OCI-LY7 (cell line): ENCODE data around the gene STIM1. TPM values are rescaled to one million over a fixed set of nuclear protein-coding genes. Genes with fewer than 3 reads are reported as not detected.
A peak's percentile ranks its signal among the peaks of the same experiment; 100 is the strongest.

ENCODE experiments used
- BruUV-seq: library from RNA; stranded (reverse); fragments of 400-500 nt; replicated peaks from 2 replicates; lab custom pipeline; 2021; lab: Mats Ljungman, UMichigan
- CTCF ChIA-PET: fragments of 300-600 bp; sonication (Branson Sonifier 250); formaldehyde crosslinking; loops from one replicate; lab custom pipeline; 2022; ENCODE audit warnings: antibody characterized with exemption; ENCODE audit not compliant: unreplicated experiment; lab: Charles Lee
- POLR2A ChIA-PET: fragments of 300-600 bp; sonication (Branson Sonifier 250); formaldehyde crosslinking; loops from one replicate; lab custom pipeline; 2022; ENCODE audit warnings: antibody characterized with exemption; lab: Charles Lee
- DNase-seq: peaks from one replicate; pipeline ENCODE4 v3.0.0-alpha.2; 2015; ENCODE audit warnings: low spot score
- H2AFZ ChIP-seq: fragments of 200-600 bp; sonication (generic), shearing (Covaris generic); 2 replicates; pipeline ENCODE4 v1.6.1; 2014; ENCODE audit warnings: mild to moderate bottlenecking, antibody characterized with exemption, low read length, moderate library complexity
- H3K27ac ChIP-seq: fragments of 200-600 bp; sonication (generic); 2 replicates; pipeline ENCODE4 v1.5.1; 2014; ENCODE audit warnings: mixed run types, low read depth, mild to moderate bottlenecking, moderate library complexity, low read length, inconsistent platforms; ENCODE audit not compliant: poor library complexity, severe bottlenecking
- H3K36me3 ChIP-seq: fragments of 200-600 bp; sonication (generic); 2 replicates; pipeline ENCODE4 v1.6.1; 2014; ENCODE audit warnings: mild to moderate bottlenecking, antibody characterized with exemption, low read length, moderate library complexity, mixed read lengths; ENCODE audit not compliant: insufficient read depth
- H3K4me1 ChIP-seq: fragments of 200-600 bp; sonication (generic); 2 replicates; pipeline ENCODE4 v1.5.1; 2014; ENCODE audit warnings: mild to moderate bottlenecking, low read length; ENCODE audit not compliant: insufficient read depth, poor library complexity, severe bottlenecking
- H3K4me2 ChIP-seq: fragments of 200-600 bp; sonication (generic); 2 replicates; pipeline ENCODE4 v1.6.1; 2014; ENCODE audit warnings: mild to moderate bottlenecking, low read length
- H3K4me3 ChIP-seq: fragments of 200-600 bp; sonication (generic); 2 replicates; pipeline ENCODE4 v1.5.1; 2014; ENCODE audit warnings: mild to moderate bottlenecking, low read depth, low read length; ENCODE audit not compliant: poor library complexity, severe bottlenecking
- H3K79me2 ChIP-seq: fragments of 200-600 bp; sonication (generic); 2 replicates; pipeline ENCODE4 v1.6.1; 2016; ENCODE audit warnings: low read depth, mild to moderate bottlenecking, low read length, moderate library complexity, mixed read lengths; ENCODE audit not compliant: insufficient read depth
- H3K9me2 ChIP-seq: fragments of 200-600 bp; sonication (generic); 2 replicates; pipeline ENCODE4 v1.6.1; 2016; ENCODE audit warnings: mild to moderate bottlenecking, low read length, mixed read lengths; ENCODE audit not compliant: insufficient read depth
- H3K9me3 ChIP-seq: fragments of 200-600 bp; sonication (generic); 2 replicates; pipeline ENCODE4 v1.6.1; 2014; ENCODE audit warnings: mild to moderate bottlenecking, mixed run types, low read length, mixed read lengths
- H4K20me1 ChIP-seq: fragments of 200-600 bp; sonication (generic); 2 replicates; pipeline ENCODE4 v1.6.1; 2014; ENCODE audit warnings: mild to moderate bottlenecking, antibody characterized with exemption, low read length, moderate library complexity, mixed read lengths; ENCODE audit not compliant: insufficient read depth
- CTCF ChIP-seq: fragments of 200-600 bp; sonication (generic); conservative IDR thresholded peaks from 2 replicates; pipeline ENCODE4 v1.5.1; 2014; ENCODE audit warnings: mild to moderate bottlenecking, antibody characterized with exemption, low read length, moderate library complexity, mixed read lengths
- EZH2phosphoT487 ChIP-seq: fragments of 200-600 bp; sonication (generic); IDR thresholded peaks from 2 replicates; pipeline ENCODE4 v1.6.1; 2018; ENCODE audit warnings: low read depth, borderline replicate concordance, mild to moderate bottlenecking, mixed run types, antibody characterized with exemption, low read length, moderate library complexity, mixed read lengths
- intact Hi-C: fragments of 100-400 bp; cut with micrococcal nuclease; formaldehyde crosslinking; loops from one replicate; pipeline ENCODE4 v1.10.0; 2022; ENCODE audit not compliant: unreplicated experiment
- total RNA-seq, 2 experiments: library from RNA; depleted of rRNA in 1 of 2; stranded (reverse); fragments of >200 nt in 1 of 2; shearing (Covaris generic) in 1 of 2; gene quantifications; 2 replicates each; pipeline ENCODE4 v1.2.3, GENCODE V29; 2014 to 2022

Gene STIM1
- total RNA-seq, 2 experiments from 2014 or later = 21.0 to 49.1 TPM

GRCh38 chr11:3906166-3906565 lies 50.7 kb downstream of the STIM1 start:
- Histone ChIP-seq H4K20me1 (no peaks in the 10 kb centered on the region; the same call in 1 of the 2 replicates), H3K4me2 (no peak overlapping the region), H3K9me2 (no peaks in the 10 kb centered on the region), H2AFZ (no peak overlapping the region), H3K36me3 (no peaks in the 10 kb centered on the region), H3K79me2 (peaks cover 33% of the 10 kb centered on the region; the same call in 1 of the 2 replicates), H3K4me3 (no peak overlapping the region), H3K4me1 (peaks cover 59% of the 10 kb centered on the region), H3K27ac (no peak overlapping the region), H3K9me3 (no peaks in the 10 kb centered on the region)
- POLR2A ChIA-PET = interaction anchor here (0.6 to 2.1 kb wide), 6 partner anchors 10 to 51 kb away, joined by 3 to 9 read pairs (median 4); partner anchors contain the start of gene STIM1
- TF ChIP-seq CTCF (no peak), EZH2phosphoT487 (no peak)
- CTCF ChIA-PET = no interaction called here
- no TSS peak for BruUV-seq
- intact Hi-C loops = no loop called here
- DNase-seq = no peak

GRCh38 chr11:3907590-3907989 lies 52.1 kb downstream of the STIM1 start:
- Histone ChIP-seq H3K27ac (no peak overlapping the region), H3K9me2 (no peaks in the 10 kb centered on the region), H2AFZ (no peak overlapping the region), H4K20me1 (no peaks in the 10 kb centered on the region; the same call in 1 of the 2 replicates), H3K4me1 (peaks cover 45% of the 10 kb centered on the region), H3K36me3 (no peaks in the 10 kb centered on the region), H3K4me2 (peak overlapping the region; percentile 23; the same call in 1 of the 2 replicates), H3K9me3 (no peaks in the 10 kb centered on the region), H3K79me2 (peaks cover 20% of the 10 kb centered on the region; the same call in 1 of the 2 replicates), H3K4me3 (no peak overlapping the region)
- ChIA-PET CTCF (no interaction called here), POLR2A (interaction anchor here (1.1 to 1.4 kb wide), 2 partner anchors 17 to 49 kb away, joined by 3 to 4 read pairs; no protein-coding TSS in a partner anchor)
- TF ChIP-seq CTCF (no peak), EZH2phosphoT487 (no peak)
- peak; percentile 35 for DNase-seq
- intact Hi-C loops = no loop called here
- no TSS peak for BruUV-seq

GRCh38 chr11:3909901-3910300 lies 54.4 kb downstream of the STIM1 start:
- H3K9me3 ChIP-seq = no peaks in the 10 kb centered on the region
- intact Hi-C loops = no loop called here
- peaks cover 22% of the 10 kb centered on the region for H3K4me1 ChIP-seq
- no peak overlapping the region for H3K4me2 ChIP-seq
- H3K9me2 ChIP-seq = no peaks in the 10 kb centered on the region
- H3K36me3 ChIP-seq = no peaks in the 10 kb centered on the region
- POLR2A ChIA-PET = interaction anchor here (0.7 kb wide), 1 partner anchor 13 kb away, joined by 3 read pairs; no protein-coding TSS in a partner anchor
- no peak overlapping the region for H3K27ac ChIP-seq
- H3K4me3 ChIP-seq = no peak overlapping the region
- BruUV-seq = TSS peak; percentile 41
- TF ChIP-seq EZH2phosphoT487 (no peak), CTCF (no peak)
- DNase-seq = no peak
- no peaks in the 10 kb centered on the region for H4K20me1 ChIP-seq
- H3K79me2 ChIP-seq = 0 out of 2 replicates have a peak, but pooled peaks cover 6% of the 10 kb centered on the region
- CTCF ChIA-PET = no interaction called here
- H2AFZ ChIP-seq = no peak overlapping the region
